HUES48 (cell line): ENCODE results near the gene ABHD14A.
"Not testable (repeated sequence)": the region's sequence is repeated elsewhere in the genome, so short reads cannot be mapped to it uniquely, and the experiment has no call there.

Source experiments
- H3K27ac ChIP-seq: one replicate; pipeline ENCODE4 v1.7.0; 2013; ENCODE audit warnings: low read depth, low read length, inconsistent platforms
- H3K27me3 ChIP-seq: 2 replicates; pipeline ENCODE4 v1.6.1; 2013; ENCODE audit warnings: mild to moderate bottlenecking, low read length; ENCODE audit not compliant: control insufficient read depth, insufficient read depth
- H3K36me3 ChIP-seq: 2 replicates; pipeline ENCODE4 v1.6.1; 2013; ENCODE audit warnings: low read length; ENCODE audit not compliant: control insufficient read depth, insufficient read depth
- H3K4me1 ChIP-seq: 2 replicates; pipeline ENCODE4 v1.6.1; 2013; ENCODE audit warnings: mild to moderate bottlenecking, low read length; ENCODE audit not compliant: control insufficient read depth, insufficient read depth
- H3K4me3 ChIP-seq: 2 replicates; pipeline ENCODE4 v1.5.1; 2013; ENCODE audit warnings: mild to moderate bottlenecking, low read depth, low read length
- H3K9ac ChIP-seq: 2 replicates; pipeline ENCODE4 v1.6.1; 2013; ENCODE audit warnings: mild to moderate bottlenecking, low read depth, low read length, moderate library complexity
- H3K9me3 ChIP-seq: 2 replicates; pipeline ENCODE4 v1.6.1; 2013; ENCODE audit warnings: low read length; ENCODE audit not compliant: control insufficient read depth, insufficient read depth

The ABHD14A gene

GRCh38 chr3:51982838-51983577, 8.1 kb downstream of the ABHD14A start, which contains the start of gene ACY1:
TSS of gene ACY1 (plus strand) at chr3:51983535. CDS start at chr3:51984065, 530 bp downstream.
- no peaks in the 10 kb centered on the region for H3K27me3 ChIP-seq
- no peaks in the 10 kb centered on the region for H3K36me3 ChIP-seq
- H3K4me1 ChIP-seq: peaks cover 8% of the 10 kb centered on the region; the same call in 1 of the 2 replicates
- peak within 1 kb of the TSS; percentile 76 for H3K4me3 ChIP-seq
- peak within 1 kb of the TSS; percentile 59 for H3K9ac ChIP-seq
- peak within 1 kb of the TSS; percentile 94 for H3K27ac ChIP-seq
- H3K9me3 ChIP-seq: no peaks in the 10 kb centered on the region

- Histone ChIP-seq H3K9ac (peak overlapping the region; percentile 59), H3K4me3 (peak overlapping the region; percentile 76), H3K4me1 (peaks cover 8% of the 10 kb centered on the region; the same call in 1 of the 2 replicates), H3K9me3 (no peaks in the 10 kb centered on the region), H3K27me3 (no peaks in the 10 kb centered on the region), H3K27ac (peak overlapping the region; percentile 94), H3K36me3 (no peaks in the 10 kb centered on the region)
Observed at GRCh38 chr3:51983578-51984268, 8.9 kb downstream of the ABHD14A start.

- Histone ChIP-seq H3K27me3 (no peaks in the 10 kb centered on the region), H3K36me3 (peaks cover 3% of the 10 kb centered on the region; the same call in 1 of the 2 replicates), H3K9me3 (no peaks in the 10 kb centered on the region), H3K27ac (no peak overlapping the region), H3K4me1 (peaks cover 8% of the 10 kb centered on the region; the same call in 1 of the 2 replicates), H3K4me3 (no peak overlapping the region), H3K9ac (no peak overlapping the region)
Observed at GRCh38 chr3:51984269-51984647, 9.4 kb downstream of the ABHD14A start.

GRCh38 chr3:51985063-51985462, 10.2 kb downstream of the ABHD14A start:
- Histone ChIP-seq H3K4me1 (peaks cover 8% of the 10 kb centered on the region; the same call in 1 of the 2 replicates), H3K27ac (no peak overlapping the region), H3K9ac (no peak overlapping the region), H3K9me3 (no peaks in the 10 kb centered on the region), H3K27me3 (no peaks in the 10 kb centered on the region), H3K4me3 (no peak overlapping the region), H3K36me3 (peaks cover 3% of the 10 kb centered on the region; the same call in 1 of the 2 replicates)

GRCh38 chr3:51986010-51986947, 11.4 kb downstream of the ABHD14A start:
- Histone ChIP-seq H3K27me3 (no peaks in the 10 kb centered on the region), H3K4me1 (peaks cover 8% of the 10 kb centered on the region; the same call in 1 of the 2 replicates), H3K27ac (no peak overlapping the region), H3K9ac (no peak overlapping the region), H3K36me3 (peaks cover 3% of the 10 kb centered on the region; the same call in 1 of the 2 replicates), H3K9me3 (no peaks in the 10 kb centered on the region), H3K4me3 (no peak overlapping the region)

- Histone ChIP-seq H3K9me3 (no peaks in the 10 kb centered on the region), H3K9ac (no peak overlapping the region), H3K4me3 (no peak overlapping the region), H3K4me1 (0 out of 2 replicates have a peak, but pooled peaks cover 4% of the 10 kb centered on the region), H3K27ac (no peak overlapping the region), H3K36me3 (peaks cover 13% of the 10 kb centered on the region), H3K27me3 (no peaks in the 10 kb centered on the region)
Observed at GRCh38 chr3:51987568-51987967, 12.7 kb downstream of the ABHD14A start.

- Histone ChIP-seq H3K4me3 (no peak overlapping the region), H3K9ac (no peak overlapping the region), H3K4me1 (0 out of 2 replicates have a peak, but pooled peaks cover 4% of the 10 kb centered on the region), H3K27me3 (no peaks in the 10 kb centered on the region), H3K27ac (no peak overlapping the region), H3K36me3 (peaks cover 21% of the 10 kb centered on the region), H3K9me3 (no peaks in the 10 kb centered on the region)
Observed at GRCh38 chr3:51988286-51989146, 13.7 kb downstream of the ABHD14A start.

- H3K9ac ChIP-seq, H3K9me3 ChIP-seq, H3K27me3 ChIP-seq, H3K4me3 ChIP-seq: not testable (repeated sequence)
- H3K36me3 ChIP-seq: peaks cover 38% of the 10 kb centered on the region
- peaks cover 11% of the 10 kb centered on the region for H3K4me1 ChIP-seq
- peak overlapping the region; percentile 42 for H3K27ac ChIP-seq
Observed at GRCh38 chr3:51990501-51990971, 15.7 kb downstream of the ABHD14A start.

GRCh38 chr3:51992017-51992682, 17.3 kb downstream of the ABHD14A start:
- H3K4me3 ChIP-seq: no peak overlapping the region

More at GRCh38 chr3:51992017-51992682, 17.3 kb downstream of the ABHD14A start:
- peak overlapping the region; percentile 48 for H3K27ac ChIP-seq
- no peak overlapping the region for H3K9ac ChIP-seq
- H3K4me1 ChIP-seq: peaks cover 11% of the 10 kb centered on the region
- peaks cover 38% of the 10 kb centered on the region for H3K36me3 ChIP-seq
- H3K27me3 ChIP-seq: no peaks in the 10 kb centered on the region
- H3K9me3 ChIP-seq: no peaks in the 10 kb centered on the region
